Coronary artery (tissue), 2 donors: ENCODE measurements around the gene ACRBP.
A peak's percentile ranks its signal among the peaks of the same experiment; 100 is the strongest.

Experiments used
- DNase-seq: peaks from one replicate; pipeline ENCODE4 v3.0.0-alpha.2; 2017; ENCODE audit warnings: low spot score
- H3K27ac ChIP-seq, 2 donors: fragments of 200-600 bp; sonication (generic); one replicate each; pipeline ENCODE4 v1.5.1; 2016 to 2019
- H3K4me3 ChIP-seq: fragments of 200-600 bp; sonication (generic); 2 replicates; pipeline ENCODE4 v1.5.1; 2016; ENCODE audit warnings: mild to moderate bottlenecking, moderate library complexity
- CTCF ChIP-seq: fragments of 200-600 bp; sonication (generic); IDR thresholded peaks from one replicate; pipeline ENCODE4 v1.5.1; 2019; ENCODE audit warnings: antibody characterized with exemption

Gene ACRBP

GRCh38 chr12:6631549-6631961 is 15.7 kb downstream of the ACRBP start:
- Histone ChIP-seq H3K4me3 (no peak overlapping the region), H3K27ac (peak overlapping the region in 1 of 2 donors; percentile 51)
- no peak for TF ChIP-seq CTCF
- DNase-seq, result no peak

- H3K27ac ChIP-seq, result no peak overlapping the region
- H3K4me3 ChIP-seq, result no peak overlapping the region
- DNase-seq, result no peak
These were observed 16.5 kb downstream of the ACRBP start for GRCh38 chr12:6630736-6631135.

GRCh38 chr12:6627616-6628015 is 19.6 kb downstream of the ACRBP start:
- no peak for DNase-seq
- Histone ChIP-seq H3K4me3 (no peak overlapping the region), H3K27ac (no peak overlapping the region)
- no peak for TF ChIP-seq CTCF

More at GRCh38 chr12:6630736-6631135, 16.5 kb downstream of the ACRBP start:
- TF ChIP-seq CTCF, result no peak

GRCh38 chr12:6626654-6627283 is 20.5 kb downstream of the ACRBP start:
- no peak for TF ChIP-seq CTCF
- no peak overlapping the region for H3K4me3 ChIP-seq
- no peak overlapping the region for H3K27ac ChIP-seq
- no peak for DNase-seq

GRCh38 chr12:6620885-6621274 is 26.4 kb downstream of the ACRBP start:
- DNase-seq, result no peak
- peak overlapping the region; percentile 61 for H3K4me3 ChIP-seq
- no peak for TF ChIP-seq CTCF
- no peak overlapping the region for H3K27ac ChIP-seq

- Histone ChIP-seq H3K27ac (no peak overlapping the region), H3K4me3 (peak overlapping the region; percentile 61)
- no peak for TF ChIP-seq CTCF
- no peak for DNase-seq
These were observed 26.9 kb downstream of the ACRBP start for GRCh38 chr12:6620137-6620884.
